Measurements from ENCODE around the gene TMEM9. TPM values are rescaled to one million over a fixed set of nuclear protein-coding genes. Genes with fewer than 3 reads are reported as not detected.

The TMEM9 gene
- total and polyA plus RNA-seq, 9 of the 15 experiments (the other 6 are each of a cell fraction or from before 2014, with no cell fraction given): 30.4 to 107 (median 67.6) TPM

GRCh38 chr1:201192261-201192788, 38.1 kb upstream of the TMEM9 start:
- intact Hi-C loops (cut with micrococcal nuclease): no loop called here
- CTCF ChIA-PET (ENCODE audit: low intra/inter-chr PET ratio): no interaction called here

More at GRCh38 chr1:201192261-201192788, 38.1 kb upstream of the TMEM9 start:
- no peak for FAIRE-seq
- Histone ChIP-seq H3K36me3 (ENCODE audit: control insufficient read depth, insufficient read depth, low read length) (no peaks in the 10 kb centered on the region), H3K9me1 (ENCODE audit: control insufficient read depth, insufficient read depth, low read length) (no peaks in the 10 kb centered on the region), H4K20me1 (replicated peaks; ENCODE audit: control insufficient read depth, insufficient read depth, low read length) (0 out of 2 replicates have a peak, but pooled peaks cover 4% of the 10 kb centered on the region), H3K27me3 (ENCODE audit: control insufficient read depth in 2 of 2, insufficient read depth in 2 of 2, low read length in 2 of 2) (peaks cover 38 to 80% of the 10 kb centered on the region in 2 experiments), H3K79me2 (ENCODE audit: control insufficient read depth, insufficient read depth, low read length) (no peaks in the 10 kb centered on the region), H3K4me1 (replicated peaks in 1 of 2; ENCODE audit: control insufficient read depth in 2 of 2, insufficient read depth in 2 of 2, low read length in 2 of 2) (peaks cover 0 to 6% of the 10 kb centered on the region in 2 experiments; a peak in 2 of 5 replicates), H3K9me3 (replicated peaks; ENCODE audit: control insufficient read depth, insufficient read depth, low read depth, low read length) (no peaks in the 10 kb centered on the region), H3K4me3 (no peak overlapping the region), H3K4me2 (ENCODE audit: insufficient read depth, low read length) (no peak overlapping the region), H3K27ac (ENCODE audit: extremely low read depth, low read depth, low read length) (no peak overlapping the region), H3K9ac (ENCODE audit: insufficient read depth in 1 of 2, low read depth in 2 of 2, low read length in 2 of 2) (no peak overlapping the region), H2AFZ (ENCODE audit: low read depth, low read length) (no peak overlapping the region)
- TF ChIP-seq MEIS2 (IDR thresholded peaks at IDR 0.05; ENCODE audit: partially characterized antibody) (peak; percentile 14), NFIC (IDR thresholded peaks at IDR 0.05) (peak; percentile 58), PBX2 (CRISPR knock-in tag; IDR thresholded peaks at IDR 0.05; ENCODE audit: low read depth) (no peak), PBX2 (tag; conservative IDR thresholded peaks at IDR 0.05; ENCODE audit: low read depth) (0 out of 2 replicates have a peak, but pooled peaks have one; percentile 20), FOSL1 (tag; conservative IDR thresholded peaks at IDR 0.05) (0 out of 2 replicates have a peak, but pooled peaks have one; percentile 7), CEBPB (tag; IDR thresholded peaks at IDR 0.05) (0 out of 2 replicates have a peak, but pooled peaks have one; percentile 1), ZNF197 (CRISPR knock-in tag; IDR thresholded peaks at IDR 0.05; ENCODE audit: low read depth) (no peak)
- BruUV-seq (replicated peaks): no TSS peak
- ATAC-seq: no peak
- POLR2A ChIA-PET: interaction anchor here (1.1 kb wide), 1 partner anchor 77 kb away, joined by 3 read pairs; no protein-coding TSS in a partner anchor
- in situ Hi-C loops (cut with MboI): no loop called here
- no peak for DNase-seq (ENCODE audit: extremely low read depth in 1 of 4, low spot score in 3 of 4)
- WGBS (ENCODE audit: insufficient coverage, low coverage, missing lambda C conversion rate): 4% methylated on average over 3 of the region's 3 CpGs

Measured in K562 (cell line).